ENCODE measurements around the gene C1S.
A peak's percentile ranks its signal among the peaks of the same experiment; 100 is the strongest.
"Not testable (repeated sequence)": the region's sequence is repeated elsewhere in the genome, so short reads cannot be mapped to it uniquely, and the experiment has no call there.

The C1S gene

DNA sequence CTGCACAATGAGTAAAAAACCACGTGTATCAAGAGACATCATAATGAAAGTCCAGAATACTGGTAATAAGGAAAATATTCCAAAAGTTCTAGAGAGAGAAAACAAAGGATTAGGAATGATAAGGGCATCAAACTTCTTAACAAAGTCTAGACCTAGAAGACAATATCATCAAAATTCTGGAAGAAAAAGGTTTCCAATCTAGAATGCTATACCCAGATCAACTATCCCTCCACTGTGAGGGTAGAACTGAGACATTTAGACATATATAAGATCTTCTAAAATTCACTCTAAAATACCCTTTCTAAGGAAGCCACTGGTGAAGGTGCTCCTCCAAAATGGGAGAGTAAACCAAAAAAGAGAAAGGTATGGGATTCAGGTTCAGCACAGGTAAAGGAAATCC is 45.6 kb downstream of the C1S start:
- ATAC-seq = no peak
- TF ChIP-seq CSDC2 (CRISPR knock-in tag; IDR thresholded peaks at IDR 0.05) = no peak
- no peak for TF ChIP-seq OSR1 (CRISPR knock-in tag; IDR thresholded peaks at IDR 0.05)

GRCh38 chr12:7107181-7107580 is 46.7 kb downstream of the C1S start:
- not testable (repeated sequence) for ATAC-seq

- ATAC-seq = no peak
- TF ChIP-seq ZNF565 (CRISPR knock-in tag; conservative IDR thresholded peaks at IDR 0.05; ENCODE audit: low read depth) (no peak), GLIS3 (CRISPR knock-in tag; IDR thresholded peaks at IDR 0.05) (no peak)
- TF ChIP-seq, protein P1, sequence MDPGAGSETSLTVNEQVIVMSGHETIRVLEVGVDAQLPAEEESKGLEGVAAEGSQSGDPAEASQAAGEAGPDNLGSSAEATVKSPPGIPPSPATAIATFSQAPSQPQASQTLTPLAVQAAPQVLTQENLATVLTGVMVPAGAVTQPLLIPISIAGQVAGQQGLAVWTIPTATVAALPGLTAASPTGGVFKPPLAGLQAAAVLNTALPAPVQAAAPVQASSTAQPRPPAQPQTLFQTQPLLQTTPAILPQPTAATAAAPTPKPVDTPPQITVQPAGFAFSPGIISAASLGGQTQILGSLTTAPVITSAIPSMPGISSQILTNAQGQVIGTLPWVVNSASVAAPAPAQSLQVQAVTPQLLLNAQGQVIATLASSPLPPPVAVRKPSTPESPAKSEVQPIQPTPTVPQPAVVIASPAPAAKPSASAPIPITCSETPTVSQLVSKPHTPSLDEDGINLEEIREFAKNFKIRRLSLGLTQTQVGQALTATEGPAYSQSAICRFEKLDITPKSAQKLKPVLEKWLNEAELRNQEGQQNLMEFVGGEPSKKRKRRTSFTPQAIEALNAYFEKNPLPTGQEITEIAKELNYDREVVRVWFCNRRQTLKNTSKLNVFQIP (CRISPR knock-in tag; IDR thresholded peaks at IDR 0.05; ENCODE audit: borderline replicate concordance, low read depth) = no peak
- TF ChIP-seq, protein P2, sequence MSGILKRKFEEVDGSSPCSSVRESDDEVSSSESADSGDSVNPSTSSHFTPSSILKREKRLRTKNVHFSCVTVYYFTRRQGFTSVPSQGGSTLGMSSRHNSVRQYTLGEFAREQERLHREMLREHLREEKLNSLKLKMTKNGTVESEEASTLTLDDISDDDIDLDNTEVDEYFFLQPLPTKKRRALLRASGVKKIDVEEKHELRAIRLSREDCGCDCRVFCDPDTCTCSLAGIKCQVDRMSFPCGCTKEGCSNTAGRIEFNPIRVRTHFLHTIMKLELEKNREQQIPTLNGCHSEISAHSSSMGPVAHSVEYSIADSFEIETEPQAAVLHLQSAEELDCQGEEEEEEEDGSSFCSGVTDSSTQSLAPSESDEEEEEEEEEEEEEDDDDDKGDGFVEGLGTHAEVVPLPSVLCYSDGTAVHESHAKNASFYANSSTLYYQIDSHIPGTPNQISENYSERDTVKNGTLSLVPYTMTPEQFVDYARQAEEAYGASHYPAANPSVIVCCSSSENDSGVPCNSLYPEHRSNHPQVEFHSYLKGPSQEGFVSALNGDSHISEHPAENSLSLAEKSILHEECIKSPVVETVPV (CRISPR knock-in tag; IDR thresholded peaks at IDR 0.05) = no peak
These were observed 47.1 kb downstream of the C1S start for GRCh38 chr12:7107636-7108002.

DNA sequence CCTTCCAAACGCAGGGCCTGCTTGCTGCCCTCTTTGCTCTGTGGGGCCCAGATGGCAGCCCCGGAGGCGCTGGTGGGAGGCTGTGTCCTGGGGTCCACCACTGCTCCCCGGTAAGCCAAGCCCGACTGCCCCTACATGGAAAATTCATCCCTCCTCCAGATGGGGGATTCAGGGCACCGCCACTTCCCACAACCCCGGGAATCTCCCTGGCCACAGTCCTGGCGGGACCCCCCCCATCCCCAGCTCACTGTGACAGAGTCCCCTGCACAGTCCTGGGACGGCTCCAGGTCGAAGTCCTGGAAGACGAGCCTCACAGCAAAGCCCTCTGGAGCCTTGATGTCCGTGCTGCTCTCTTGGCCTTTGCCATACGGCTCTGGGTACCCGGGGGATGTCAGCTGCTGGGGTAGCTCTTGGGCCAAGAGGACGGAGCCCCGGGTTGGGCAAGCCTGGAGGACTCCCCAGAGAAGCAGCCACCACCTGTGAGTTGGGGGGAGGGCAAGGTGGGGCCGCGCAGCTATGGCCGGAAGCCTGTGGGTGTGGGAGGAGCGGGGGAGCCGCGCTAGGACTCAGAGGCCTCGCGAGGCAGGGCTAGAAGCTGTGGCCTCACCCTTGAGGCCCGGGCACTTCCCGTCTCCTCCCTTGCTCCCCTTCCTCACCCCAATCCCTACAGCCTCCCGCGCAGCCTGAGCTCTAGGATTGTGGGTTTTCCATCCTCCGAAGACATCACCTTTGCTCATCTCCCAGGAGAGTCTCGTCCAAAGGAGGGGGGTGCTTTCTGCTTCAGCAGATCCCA is 47.7 kb downstream of the C1S start:
- peak; percentile 86 for ATAC-seq
- TF ChIP-seq ZFP30 (CRISPR knock-in tag; IDR thresholded peaks at IDR 0.05) = no peak
- TF ChIP-seq, protein P2 (CRISPR knock-in tag; IDR thresholded peaks at IDR 0.05) = no peak
- TF ChIP-seq ZNF70 (CRISPR knock-in tag; IDR thresholded peaks at IDR 0.05) = no peak
- no peak for TF ChIP-seq PPARA (CRISPR knock-in tag; IDR thresholded peaks at IDR 0.05; ENCODE audit: borderline replicate concordance)
- no peak for TF ChIP-seq OSR1 (CRISPR knock-in tag; IDR thresholded peaks at IDR 0.05)

- ATAC-seq = peak; percentile 83
- TF ChIP-seq ZC3H10 (CRISPR knock-in tag; IDR thresholded peaks at IDR 0.05) (no peak), ESRRG (CRISPR knock-in tag; IDR thresholded peaks at IDR 0.05) (no peak), CREB5 (CRISPR knock-in tag; IDR thresholded peaks at IDR 0.05; ENCODE audit: low read depth) (no peak), TOX (CRISPR knock-in tag; IDR thresholded peaks at IDR 0.05; ENCODE audit: borderline replicate concordance) (no peak), ISL1 (CRISPR knock-in tag; IDR thresholded peaks at IDR 0.05) (no peak), ZNF70 (CRISPR knock-in tag; IDR thresholded peaks at IDR 0.05) (no peak), OSR1 (CRISPR knock-in tag; IDR thresholded peaks at IDR 0.05) (no peak), ARNTL (CRISPR knock-in tag; IDR thresholded peaks at IDR 0.05; ENCODE audit: borderline replicate concordance, low read depth) (no peak), BACH2 (CRISPR knock-in tag; IDR thresholded peaks at IDR 0.05; ENCODE audit: borderline replicate concordance) (no peak), TCF4 (CRISPR knock-in tag; IDR thresholded peaks at IDR 0.05; ENCODE audit: borderline replicate concordance) (no peak), CSDC2 (CRISPR knock-in tag; IDR thresholded peaks at IDR 0.05) (no peak), ZFP3 (CRISPR knock-in tag; IDR thresholded peaks at IDR 0.05) (no peak), RARB (CRISPR knock-in tag; IDR thresholded peaks at IDR 0.05) (no peak), ZNF8 (CRISPR knock-in tag; IDR thresholded peaks at IDR 0.05) (no peak)
- TF ChIP-seq, protein P2 (CRISPR knock-in tag; IDR thresholded peaks at IDR 0.05) = no peak
- TF ChIP-seq, protein P3, sequence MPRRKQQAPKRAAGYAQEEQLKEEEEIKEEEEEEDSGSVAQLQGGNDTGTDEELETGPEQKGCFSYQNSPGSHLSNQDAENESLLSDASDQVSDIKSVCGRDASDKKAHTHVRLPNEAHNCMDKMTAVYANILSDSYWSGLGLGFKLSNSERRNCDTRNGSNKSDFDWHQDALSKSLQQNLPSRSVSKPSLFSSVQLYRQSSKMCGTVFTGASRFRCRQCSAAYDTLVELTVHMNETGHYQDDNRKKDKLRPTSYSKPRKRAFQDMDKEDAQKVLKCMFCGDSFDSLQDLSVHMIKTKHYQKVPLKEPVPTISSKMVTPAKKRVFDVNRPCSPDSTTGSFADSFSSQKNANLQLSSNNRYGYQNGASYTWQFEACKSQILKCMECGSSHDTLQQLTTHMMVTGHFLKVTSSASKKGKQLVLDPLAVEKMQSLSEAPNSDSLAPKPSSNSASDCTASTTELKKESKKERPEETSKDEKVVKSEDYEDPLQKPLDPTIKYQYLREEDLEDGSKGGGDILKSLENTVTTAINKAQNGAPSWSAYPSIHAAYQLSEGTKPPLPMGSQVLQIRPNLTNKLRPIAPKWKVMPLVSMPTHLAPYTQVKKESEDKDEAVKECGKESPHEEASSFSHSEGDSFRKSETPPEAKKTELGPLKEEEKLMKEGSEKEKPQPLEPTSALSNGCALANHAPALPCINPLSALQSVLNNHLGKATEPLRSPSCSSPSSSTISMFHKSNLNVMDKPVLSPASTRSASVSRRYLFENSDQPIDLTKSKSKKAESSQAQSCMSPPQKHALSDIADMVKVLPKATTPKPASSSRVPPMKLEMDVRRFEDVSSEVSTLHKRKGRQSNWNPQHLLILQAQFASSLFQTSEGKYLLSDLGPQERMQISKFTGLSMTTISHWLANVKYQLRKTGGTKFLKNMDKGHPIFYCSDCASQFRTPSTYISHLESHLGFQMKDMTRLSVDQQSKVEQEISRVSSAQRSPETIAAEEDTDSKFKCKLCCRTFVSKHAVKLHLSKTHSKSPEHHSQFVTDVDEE (CRISPR knock-in tag; IDR thresholded peaks at IDR 0.05) = no peak
These were observed 48.5 kb downstream of the C1S start, which contains the start of gene C1RL for GRCh38 chr12:7108796-7109571. Gene C1RL, minus strand, starts transcription at chr12:7109214. Its CDS starts 34 bp downstream, at chr12:7109180.

Data from SK-N-SH treated with all-trans-retinoic acid at 6 μM for 48 hours (cell line).